Measurements from ENCODE around the gene BICD2.

DNA sequence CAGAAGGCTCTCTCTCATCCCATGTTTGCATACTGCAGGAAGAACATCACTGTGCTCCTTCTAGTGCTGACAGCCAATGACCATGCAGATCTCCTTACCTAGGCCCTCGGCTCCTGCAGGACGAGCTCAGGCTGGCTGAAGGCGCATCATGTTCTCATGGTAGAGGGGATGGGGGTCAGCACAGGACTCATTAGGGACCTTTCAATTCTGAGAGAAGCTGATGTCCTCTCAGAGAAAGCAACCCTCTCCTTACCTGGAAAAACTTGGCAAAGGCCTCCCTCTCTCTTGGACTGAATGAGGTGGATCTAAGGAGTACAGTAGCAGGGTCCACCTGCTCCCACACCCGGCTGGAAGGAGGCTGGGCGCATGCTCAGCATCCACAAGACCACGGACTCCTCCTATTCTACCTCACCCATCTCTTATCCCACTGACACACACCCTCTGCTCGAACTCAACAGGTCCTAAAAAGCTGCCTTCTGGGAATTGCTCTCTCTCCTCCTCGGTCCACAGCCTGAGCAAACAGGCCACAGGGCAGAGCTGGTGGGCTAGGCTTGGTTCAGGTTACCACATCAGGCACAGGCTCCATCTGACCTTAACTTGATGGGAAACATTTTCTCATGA lies 97.6 kb downstream of the BICD2 start:
- TF ChIP-seq, protein P1, sequence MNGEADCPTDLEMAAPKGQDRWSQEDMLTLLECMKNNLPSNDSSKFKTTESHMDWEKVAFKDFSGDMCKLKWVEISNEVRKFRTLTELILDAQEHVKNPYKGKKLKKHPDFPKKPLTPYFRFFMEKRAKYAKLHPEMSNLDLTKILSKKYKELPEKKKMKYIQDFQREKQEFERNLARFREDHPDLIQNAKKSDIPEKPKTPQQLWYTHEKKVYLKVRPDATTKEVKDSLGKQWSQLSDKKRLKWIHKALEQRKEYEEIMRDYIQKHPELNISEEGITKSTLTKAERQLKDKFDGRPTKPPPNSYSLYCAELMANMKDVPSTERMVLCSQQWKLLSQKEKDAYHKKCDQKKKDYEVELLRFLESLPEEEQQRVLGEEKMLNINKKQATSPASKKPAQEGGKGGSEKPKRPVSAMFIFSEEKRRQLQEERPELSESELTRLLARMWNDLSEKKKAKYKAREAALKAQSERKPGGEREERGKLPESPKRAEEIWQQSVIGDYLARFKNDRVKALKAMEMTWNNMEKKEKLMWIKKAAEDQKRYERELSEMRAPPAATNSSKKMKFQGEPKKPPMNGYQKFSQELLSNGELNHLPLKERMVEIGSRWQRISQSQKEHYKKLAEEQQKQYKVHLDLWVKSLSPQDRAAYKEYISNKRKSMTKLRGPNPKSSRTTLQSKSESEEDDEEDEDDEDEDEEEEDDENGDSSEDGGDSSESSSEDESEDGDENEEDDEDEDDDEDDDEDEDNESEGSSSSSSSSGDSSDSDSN (IDR thresholded peaks at IDR 0.05; ENCODE audit: borderline replicate concordance in 1 of 2, low read depth in 2 of 2, low read length in 2 of 2) = no peak
- TF ChIP-seq FOXK2 (conservative IDR thresholded peaks at IDR 0.05 in 1 of 2, IDR thresholded peaks at IDR 0.05 in 1 of 2; ENCODE audit: low read depth in 2 of 2) = no peak
- TF ChIP-seq, protein P2, sequence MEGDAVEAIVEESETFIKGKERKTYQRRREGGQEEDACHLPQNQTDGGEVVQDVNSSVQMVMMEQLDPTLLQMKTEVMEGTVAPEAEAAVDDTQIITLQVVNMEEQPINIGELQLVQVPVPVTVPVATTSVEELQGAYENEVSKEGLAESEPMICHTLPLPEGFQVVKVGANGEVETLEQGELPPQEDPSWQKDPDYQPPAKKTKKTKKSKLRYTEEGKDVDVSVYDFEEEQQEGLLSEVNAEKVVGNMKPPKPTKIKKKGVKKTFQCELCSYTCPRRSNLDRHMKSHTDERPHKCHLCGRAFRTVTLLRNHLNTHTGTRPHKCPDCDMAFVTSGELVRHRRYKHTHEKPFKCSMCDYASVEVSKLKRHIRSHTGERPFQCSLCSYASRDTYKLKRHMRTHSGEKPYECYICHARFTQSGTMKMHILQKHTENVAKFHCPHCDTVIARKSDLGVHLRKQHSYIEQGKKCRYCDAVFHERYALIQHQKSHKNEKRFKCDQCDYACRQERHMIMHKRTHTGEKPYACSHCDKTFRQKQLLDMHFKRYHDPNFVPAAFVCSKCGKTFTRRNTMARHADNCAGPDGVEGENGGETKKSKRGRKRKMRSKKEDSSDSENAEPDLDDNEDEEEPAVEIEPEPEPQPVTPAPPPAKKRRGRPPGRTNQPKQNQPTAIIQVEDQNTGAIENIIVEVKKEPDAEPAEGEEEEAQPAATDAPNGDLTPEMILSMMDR (IDR thresholded peaks at IDR 0.05 in 2 of 3, conservative IDR thresholded peaks at IDR 0.05 in 1 of 3; ENCODE audit: insufficient read depth in 2 of 3, low read depth in 1 of 3, low read length in 3 of 3) = no peak
- TF ChIP-seq, protein P3, sequence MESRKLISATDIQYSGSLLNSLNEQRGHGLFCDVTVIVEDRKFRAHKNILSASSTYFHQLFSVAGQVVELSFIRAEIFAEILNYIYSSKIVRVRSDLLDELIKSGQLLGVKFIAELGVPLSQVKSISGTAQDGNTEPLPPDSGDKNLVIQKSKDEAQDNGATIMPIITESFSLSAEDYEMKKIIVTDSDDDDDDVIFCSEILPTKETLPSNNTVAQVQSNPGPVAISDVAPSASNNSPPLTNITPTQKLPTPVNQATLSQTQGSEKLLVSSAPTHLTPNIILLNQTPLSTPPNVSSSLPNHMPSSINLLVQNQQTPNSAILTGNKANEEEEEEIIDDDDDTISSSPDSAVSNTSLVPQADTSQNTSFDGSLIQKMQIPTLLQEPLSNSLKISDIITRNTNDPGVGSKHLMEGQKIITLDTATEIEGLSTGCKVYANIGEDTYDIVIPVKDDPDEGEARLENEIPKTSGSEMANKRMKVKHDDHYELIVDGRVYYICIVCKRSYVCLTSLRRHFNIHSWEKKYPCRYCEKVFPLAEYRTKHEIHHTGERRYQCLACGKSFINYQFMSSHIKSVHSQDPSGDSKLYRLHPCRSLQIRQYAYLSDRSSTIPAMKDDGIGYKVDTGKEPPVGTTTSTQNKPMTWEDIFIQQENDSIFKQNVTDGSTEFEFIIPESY (CRISPR knock-in tag; IDR thresholded peaks at IDR 0.05) = no peak
- no peak for TF ChIP-seq CREM (IDR thresholded peaks at IDR 0.05; ENCODE audit: low read depth)
- no peak for TF ChIP-seq TBL1XR1 (IDR thresholded peaks at IDR 0.05; ENCODE audit: low read length in 2 of 2)
- TF ChIP-seq, protein P4, sequence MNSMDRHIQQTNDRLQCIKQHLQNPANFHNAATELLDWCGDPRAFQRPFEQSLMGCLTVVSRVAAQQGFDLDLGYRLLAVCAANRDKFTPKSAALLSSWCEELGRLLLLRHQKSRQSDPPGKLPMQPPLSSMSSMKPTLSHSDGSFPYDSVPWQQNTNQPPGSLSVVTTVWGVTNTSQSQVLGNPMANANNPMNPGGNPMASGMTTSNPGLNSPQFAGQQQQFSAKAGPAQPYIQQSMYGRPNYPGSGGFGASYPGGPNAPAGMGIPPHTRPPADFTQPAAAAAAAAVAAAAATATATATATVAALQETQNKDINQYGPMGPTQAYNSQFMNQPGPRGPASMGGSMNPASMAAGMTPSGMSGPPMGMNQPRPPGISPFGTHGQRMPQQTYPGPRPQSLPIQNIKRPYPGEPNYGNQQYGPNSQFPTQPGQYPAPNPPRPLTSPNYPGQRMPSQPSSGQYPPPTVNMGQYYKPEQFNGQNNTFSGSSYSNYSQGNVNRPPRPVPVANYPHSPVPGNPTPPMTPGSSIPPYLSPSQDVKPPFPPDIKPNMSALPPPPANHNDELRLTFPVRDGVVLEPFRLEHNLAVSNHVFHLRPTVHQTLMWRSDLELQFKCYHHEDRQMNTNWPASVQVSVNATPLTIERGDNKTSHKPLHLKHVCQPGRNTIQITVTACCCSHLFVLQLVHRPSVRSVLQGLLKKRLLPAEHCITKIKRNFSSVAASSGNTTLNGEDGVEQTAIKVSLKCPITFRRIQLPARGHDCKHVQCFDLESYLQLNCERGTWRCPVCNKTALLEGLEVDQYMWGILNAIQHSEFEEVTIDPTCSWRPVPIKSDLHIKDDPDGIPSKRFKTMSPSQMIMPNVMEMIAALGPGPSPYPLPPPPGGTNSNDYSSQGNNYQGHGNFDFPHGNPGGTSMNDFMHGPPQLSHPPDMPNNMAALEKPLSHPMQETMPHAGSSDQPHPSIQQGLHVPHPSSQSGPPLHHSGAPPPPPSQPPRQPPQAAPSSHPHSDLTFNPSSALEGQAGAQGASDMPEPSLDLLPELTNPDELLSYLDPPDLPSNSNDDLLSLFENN (IDR thresholded peaks at IDR 0.05; ENCODE audit: low read depth in 2 of 2, low read length in 2 of 2) = no peak
- no peak for TF ChIP-seq CBFA2T3 (IDR thresholded peaks at IDR 0.05)
- TF ChIP-seq, protein P5, sequence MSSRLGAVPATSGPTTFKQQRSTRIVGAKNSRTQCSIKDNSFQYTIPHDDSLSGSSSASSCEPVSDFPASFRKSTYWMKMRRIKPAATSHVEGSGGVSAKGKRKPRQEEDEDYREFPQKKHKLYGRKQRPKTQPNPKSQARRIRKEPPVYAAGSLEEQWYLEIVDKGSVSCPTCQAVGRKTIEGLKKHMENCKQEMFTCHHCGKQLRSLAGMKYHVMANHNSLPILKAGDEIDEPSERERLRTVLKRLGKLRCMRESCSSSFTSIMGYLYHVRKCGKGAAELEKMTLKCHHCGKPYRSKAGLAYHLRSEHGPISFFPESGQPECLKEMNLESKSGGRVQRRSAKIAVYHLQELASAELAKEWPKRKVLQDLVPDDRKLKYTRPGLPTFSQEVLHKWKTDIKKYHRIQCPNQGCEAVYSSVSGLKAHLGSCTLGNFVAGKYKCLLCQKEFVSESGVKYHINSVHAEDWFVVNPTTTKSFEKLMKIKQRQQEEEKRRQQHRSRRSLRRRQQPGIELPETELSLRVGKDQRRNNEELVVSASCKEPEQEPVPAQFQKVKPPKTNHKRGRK (tag; IDR thresholded peaks at IDR 0.05) = no peak
- TF ChIP-seq, protein P6, sequence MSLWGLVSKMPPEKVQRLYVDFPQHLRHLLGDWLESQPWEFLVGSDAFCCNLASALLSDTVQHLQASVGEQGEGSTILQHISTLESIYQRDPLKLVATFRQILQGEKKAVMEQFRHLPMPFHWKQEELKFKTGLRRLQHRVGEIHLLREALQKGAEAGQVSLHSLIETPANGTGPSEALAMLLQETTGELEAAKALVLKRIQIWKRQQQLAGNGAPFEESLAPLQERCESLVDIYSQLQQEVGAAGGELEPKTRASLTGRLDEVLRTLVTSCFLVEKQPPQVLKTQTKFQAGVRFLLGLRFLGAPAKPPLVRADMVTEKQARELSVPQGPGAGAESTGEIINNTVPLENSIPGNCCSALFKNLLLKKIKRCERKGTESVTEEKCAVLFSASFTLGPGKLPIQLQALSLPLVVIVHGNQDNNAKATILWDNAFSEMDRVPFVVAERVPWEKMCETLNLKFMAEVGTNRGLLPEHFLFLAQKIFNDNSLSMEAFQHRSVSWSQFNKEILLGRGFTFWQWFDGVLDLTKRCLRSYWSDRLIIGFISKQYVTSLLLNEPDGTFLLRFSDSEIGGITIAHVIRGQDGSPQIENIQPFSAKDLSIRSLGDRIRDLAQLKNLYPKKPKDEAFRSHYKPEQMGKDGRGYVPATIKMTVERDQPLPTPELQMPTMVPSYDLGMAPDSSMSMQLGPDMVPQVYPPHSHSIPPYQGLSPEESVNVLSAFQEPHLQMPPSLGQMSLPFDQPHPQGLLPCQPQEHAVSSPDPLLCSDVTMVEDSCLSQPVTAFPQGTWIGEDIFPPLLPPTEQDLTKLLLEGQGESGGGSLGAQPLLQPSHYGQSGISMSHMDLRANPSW (CRISPR knock-in tag; IDR thresholded peaks at IDR 0.05) = no peak
